H9 (cell line): ENCODE results near the gene TSPAN4. TPM values are rescaled to one million over a fixed set of nuclear protein-coding genes. Genes with fewer than 3 reads are reported as not detected.

Experiments
- DNase-seq: peaks from one replicate; pipeline ENCODE4 v3.0.0-alpha.2; 2017
- H2AFZ ChIP-seq: one replicate; pipeline ENCODE4 v1.6.1; 2013; ENCODE audit warnings: mild to moderate bottlenecking, low read length, control low read depth, moderate library complexity
- H2AK5ac ChIP-seq: 2 replicates; pipeline ENCODE4 v1.6.1; 2013; ENCODE audit warnings: low read length, control low read depth, mixed read lengths; ENCODE audit not compliant: insufficient read length
- H2BK120ac ChIP-seq: one replicate; pipeline ENCODE4 v1.6.1; 2013; ENCODE audit warnings: low read depth, mild to moderate bottlenecking, low read length, control low read depth, inconsistent platforms; ENCODE audit not compliant: poor library complexity, severe bottlenecking
- H2BK12ac ChIP-seq: 2 replicates; pipeline ENCODE4 v1.6.1; 2013; ENCODE audit warnings: low read length, control low read depth, mixed read lengths, low read depth; ENCODE audit not compliant: insufficient read length
- H2BK15ac ChIP-seq: 2 replicates; pipeline ENCODE4 v1.6.1; 2013; ENCODE audit warnings: low read depth, low read length, control low read depth
- H2BK20ac ChIP-seq: one replicate; pipeline ENCODE4 v1.6.1; 2013; ENCODE audit warnings: low read depth, mild to moderate bottlenecking, low read length, control low read depth, inconsistent platforms; ENCODE audit not compliant: poor library complexity, severe bottlenecking
- H2BK5ac ChIP-seq: 2 replicates; pipeline ENCODE4 v1.6.1; 2013; ENCODE audit warnings: low read length, control low read depth, mixed read lengths; ENCODE audit not compliant: insufficient read length
- H3K14ac ChIP-seq: 2 replicates; pipeline ENCODE4 v1.6.1; 2013; ENCODE audit warnings: low read length, control low read depth; ENCODE audit not compliant: insufficient read depth
- H3K18ac ChIP-seq: 2 replicates; pipeline ENCODE4 v1.6.1; 2013; ENCODE audit warnings: low read depth, mild to moderate bottlenecking, mixed read lengths, low read length, control low read depth; ENCODE audit not compliant: insufficient read length
- H3K23ac ChIP-seq: 2 replicates; pipeline ENCODE4 v1.6.1; 2013; ENCODE audit warnings: low read length, control low read depth, mixed read lengths, low read depth; ENCODE audit not compliant: insufficient read length
- H3K23me2 ChIP-seq: 2 replicates; pipeline ENCODE4 v1.6.1; 2013; ENCODE audit warnings: low read depth, mild to moderate bottlenecking, mixed read lengths, low read length, control low read depth; ENCODE audit not compliant: insufficient read length, poor library complexity, severe bottlenecking
- H3K27ac ChIP-seq: 2 replicates; pipeline ENCODE4 v1.5.1; 2013; ENCODE audit warnings: low read length, control low read depth, mixed read lengths, low read depth; ENCODE audit not compliant: insufficient read length
- H3K27me3 ChIP-seq: 2 replicates; pipeline ENCODE4 v1.6.1; 2013; ENCODE audit warnings: low read length, control low read depth, inconsistent platforms; ENCODE audit not compliant: insufficient read depth
- H3K4ac ChIP-seq: 2 replicates; pipeline ENCODE4 v1.6.1; 2013; ENCODE audit warnings: low read depth, mild to moderate bottlenecking, control low read depth, inconsistent platforms, low read length, moderate library complexity
- H3K4me1 ChIP-seq: 2 replicates; pipeline ENCODE4 v1.6.1; 2013; ENCODE audit warnings: low read length, control low read depth, inconsistent platforms; ENCODE audit not compliant: insufficient read depth
- H3K4me2 ChIP-seq: 2 replicates; pipeline ENCODE4 v1.6.1; 2013; ENCODE audit warnings: low read length, control low read depth, mixed read lengths; ENCODE audit not compliant: insufficient read length, insufficient read depth
- H3K56ac ChIP-seq: 2 replicates; pipeline ENCODE4 v1.6.1; 2013; ENCODE audit warnings: low read depth, mild to moderate bottlenecking, mixed read lengths, low read length, control low read depth; ENCODE audit not compliant: insufficient read length
- H3K79me1 ChIP-seq: 2 replicates; pipeline ENCODE4 v1.6.1; 2013; ENCODE audit warnings: low read depth, mild to moderate bottlenecking, moderate library complexity, low read length, control low read depth, inconsistent platforms; ENCODE audit not compliant: insufficient read depth, poor library complexity, severe bottlenecking
- H3K79me2 ChIP-seq: 2 replicates; pipeline ENCODE4 v1.6.1; 2013; ENCODE audit warnings: low read length, control low read depth, inconsistent platforms; ENCODE audit not compliant: insufficient read depth
- H3K9ac ChIP-seq: 2 replicates; pipeline ENCODE4 v1.6.1; 2013; ENCODE audit warnings: low read length, control low read depth, mixed read lengths; ENCODE audit not compliant: insufficient read length; ENCODE audit errors: extremely low read depth
- H3K9me3 ChIP-seq: one replicate; pipeline ENCODE4 v1.6.1; 2013; ENCODE audit warnings: low read depth, low read length, inconsistent platforms; ENCODE audit not compliant: control insufficient read depth
- H3T11ph ChIP-seq: one replicate; pipeline ENCODE4 v1.6.1; 2013; ENCODE audit warnings: mild to moderate bottlenecking, low read length, control low read depth, inconsistent platforms
- H4K20me1 ChIP-seq: one replicate; pipeline ENCODE4 v1.6.1; 2013; ENCODE audit not compliant: control insufficient read depth, insufficient read length, insufficient read depth
- H4K5ac ChIP-seq: 2 replicates; pipeline ENCODE4 v1.6.1; 2013; ENCODE audit warnings: low read depth, mild to moderate bottlenecking, mixed read lengths, low read length, control low read depth; ENCODE audit not compliant: insufficient read length
- H4K8ac ChIP-seq: replicated peaks from 2 replicates; pipeline ENCODE4 v1.6.1; 2013; ENCODE audit warnings: low read length, control low read depth, mixed read lengths, low read depth; ENCODE audit not compliant: insufficient read length
- H4K91ac ChIP-seq: 2 replicates; pipeline ENCODE4 v1.6.1; 2013; ENCODE audit warnings: low read depth, mild to moderate bottlenecking, moderate library complexity, mixed read lengths, low read length, control low read depth; ENCODE audit not compliant: insufficient read length
- H3K27ac Mint-ChIP-seq, 3 experiments: 2 replicates in 2 of 3; 3 replicates in 1 of 3; pipeline ENCODE4 v1.8.0; 2020 to 2021; ENCODE audit warnings: mixed read lengths in 3 of 3, mild to moderate bottlenecking in 1 of 3, moderate library complexity in 1 of 3
- H3K27me3 Mint-ChIP-seq: 2 replicates; pipeline ENCODE4 v1.8.0; 2021; ENCODE audit warnings: low read depth, mild to moderate bottlenecking, moderate library complexity, mixed read lengths
- H3K36me3 Mint-ChIP-seq, 3 experiments: 2 replicates in 2 of 3; 3 replicates in 1 of 3; pipeline ENCODE4 v1.8.0; 2020 to 2021; ENCODE audit warnings: low read depth in 3 of 3, mixed read lengths in 3 of 3; ENCODE audit not compliant: insufficient read depth in 1 of 3
- H3K4me1 Mint-ChIP-seq, 2 experiments: 2 replicates each; pipeline ENCODE4 v1.8.0; 2020; ENCODE audit warnings: mixed read lengths in 2 of 2
- H3K4me3 Mint-ChIP-seq, 2 experiments: 2 replicates in 1 of 2; 3 replicates in 1 of 2; pipeline ENCODE4 v1.8.0; 2020 to 2021; ENCODE audit warnings: mild to moderate bottlenecking in 2 of 2, mixed read lengths in 2 of 2, moderate library complexity in 1 of 2
- H3K9me3 Mint-ChIP-seq, 2 experiments: 2 replicates in 1 of 2; 3 replicates in 1 of 2; pipeline ENCODE4 v1.8.0; 2020; ENCODE audit warnings: mild to moderate bottlenecking in 2 of 2, mixed read lengths in 2 of 2, moderate library complexity in 1 of 2
- CTCF ChIP-seq: fragments of 200-600 bp; sonication (generic); conservative IDR thresholded peaks from 3 replicates; pipeline ENCODE4 v1.8.0; 2021; ENCODE audit warnings: antibody characterized with exemption, mild to moderate bottlenecking
- WGBS: extraction: QIAGEN DNeasy Blood & Tissue Kit; methylation state at CpG from one replicate; pipeline ENCODE4 v1.1.7; 2013; ENCODE audit warnings: missing lambda C conversion rate, low lambda C conversion rate, mixed read lengths; ENCODE audit not compliant: insufficient read length; ENCODE audit errors: extremely low coverage; 5-methylcytosine and 5-hydroxymethylcytosine counted together
- total RNA-seq: library from RNA; stranded (reverse); gene quantifications from 2 replicates; pipeline ENCODE4 v1.2.1, GENCODE V29; 2021

The TSPAN4 gene
- total RNA-seq, 1 experiment from 2014 or later: 64.6 TPM

DNA sequence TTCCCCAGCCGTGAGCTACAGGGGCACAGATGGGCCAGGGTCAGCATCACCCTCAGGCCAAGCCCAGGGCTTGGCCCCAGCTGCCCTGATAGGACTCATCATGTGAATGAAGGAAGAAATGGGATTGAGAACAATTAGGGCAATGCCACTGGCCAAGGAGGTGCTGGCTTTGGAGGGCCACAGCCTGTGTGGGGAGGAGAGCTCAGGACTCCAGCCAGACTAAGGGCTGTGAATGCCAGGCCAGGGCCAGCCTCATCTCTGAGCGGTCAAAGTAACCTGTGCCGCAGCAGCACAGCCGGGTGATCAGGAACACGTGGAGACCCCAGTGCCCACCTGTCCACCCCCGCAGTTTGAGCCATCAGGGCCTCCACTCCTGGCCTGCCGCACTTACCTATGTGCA, 57.9 kb downstream of the TSPAN4 start:
- H3K27ac Mint-ChIP-seq: peak overlapping the region in 1 of 3 experiments; percentile 48; a peak in 1 of 7 replicates
- H2BK5ac ChIP-seq: no peak overlapping the region
- H2BK20ac ChIP-seq: no peak overlapping the region
- H2AK5ac ChIP-seq: no peak overlapping the region
- H3K14ac ChIP-seq: no peak overlapping the region
- H3K4ac ChIP-seq: no peak overlapping the region
- no peaks in the 10 kb centered on the region for H3K4me1 ChIP-seq
- no peak overlapping the region for H3K4me3 Mint-ChIP-seq
- no peak overlapping the region for H3K9ac ChIP-seq
- DNase-seq: no peak
- H3K36me3 Mint-ChIP-seq: peaks cover 31 to 67% (median 55%) of the 10 kb centered on the region in 3 experiments; a peak in 6 of 7 replicates
- no peaks in the 10 kb centered on the region for H3K27me3 ChIP-seq
- H2AFZ ChIP-seq: no peak overlapping the region
- WGBS: no CpG with 5 or more reads among the region's 7 CpGs
- H3T11ph ChIP-seq: no peak overlapping the region
- H2BK15ac ChIP-seq: no peak overlapping the region
- H3K79me2 ChIP-seq: no peaks in the 10 kb centered on the region
- no peak overlapping the region for H4K5ac ChIP-seq
- no peak overlapping the region for H3K18ac ChIP-seq
- H3K27ac ChIP-seq: no peak overlapping the region
- H3K4me2 ChIP-seq: no peak overlapping the region
- H3K9me3 Mint-ChIP-seq: no peaks in the 10 kb centered on the region
- no peak overlapping the region for H2BK12ac ChIP-seq
- H3K4me1 Mint-ChIP-seq: no peaks in the 10 kb centered on the region
- no peaks in the 10 kb centered on the region for H3K79me1 ChIP-seq
- no peaks in the 10 kb centered on the region for H3K27me3 Mint-ChIP-seq
- H3K23me2 ChIP-seq: no peaks in the 10 kb centered on the region
- H3K23ac ChIP-seq: no peak overlapping the region
- no peak for TF ChIP-seq CTCF
- H4K20me1 ChIP-seq: no peaks in the 10 kb centered on the region
- H3K56ac ChIP-seq: no peak overlapping the region
- no peak overlapping the region for H4K8ac ChIP-seq
- H4K91ac ChIP-seq: no peak overlapping the region
- no peaks in the 10 kb centered on the region for H3K9me3 ChIP-seq
- no peak overlapping the region for H2BK120ac ChIP-seq
